ENCODE data around the gene PLSCR3.

DNA sequence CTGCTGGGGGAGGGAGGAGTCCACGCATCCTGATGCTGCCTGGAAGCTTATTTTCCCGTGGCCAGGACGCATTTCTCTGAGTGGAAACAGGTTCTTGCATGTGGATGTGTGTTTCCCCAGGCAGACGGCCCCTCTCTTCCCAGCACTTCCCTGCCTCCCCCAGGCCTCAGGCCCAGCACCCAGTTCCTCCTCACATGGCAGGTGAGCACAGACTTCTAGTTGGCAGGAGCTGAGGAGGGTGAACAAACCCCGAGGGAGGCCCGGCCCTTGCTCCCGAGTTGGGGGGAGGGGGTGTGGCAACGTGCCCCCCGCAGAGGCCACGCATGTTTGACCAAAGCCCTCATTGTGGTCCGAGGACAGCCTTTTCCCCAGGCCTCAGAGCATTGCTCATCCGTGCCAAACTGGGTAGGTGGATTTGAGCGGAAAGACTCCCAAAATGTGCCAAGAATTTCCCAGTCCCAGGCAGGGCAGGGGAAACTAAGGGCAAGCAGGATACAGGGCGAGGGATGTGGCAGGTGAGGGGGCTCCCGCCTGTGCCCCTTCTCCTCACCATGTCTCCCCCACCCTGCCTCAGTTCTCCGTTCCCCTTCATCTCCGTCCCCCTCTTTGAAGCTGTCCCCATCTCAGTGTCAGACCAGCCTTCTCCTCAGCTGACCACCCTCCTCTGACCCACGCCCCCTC is 24.3 kb upstream of the PLSCR3 start:
- TF ChIP-seq CTCF (IDR thresholded peaks at IDR 0.05) (no peak), POLR2A (IDR thresholded peaks at IDR 0.05) (no peak)
